HepG2 (cell line): Measurements from ENCODE around the gene AHNAK. TPM values are rescaled to one million over a fixed set of nuclear protein-coding genes. Genes with fewer than 3 reads are reported as not detected.

Experiments used
- CHD2 ChIP-seq: IDR thresholded peaks from 2 replicates; pipeline ENCODE4 v1.6.1; 2011; ENCODE audit warnings: low read depth, low read length, improper control_type of control experiment
- DMAP1 ChIP-seq: IDR thresholded peaks from 2 replicates; pipeline ENCODE4 v1.6.1; 2016
- DR1 ChIP-seq: sonication (generic); formaldehyde crosslinking; IDR thresholded peaks from 2 replicates; pipeline ENCODE4 v1.8.0; 2021; ENCODE audit warnings: mild to moderate bottlenecking, missing genetic modification reagents, inconsistent platforms
- ELF4 ChIP-seq: sonication (generic); formaldehyde crosslinking; IDR thresholded peaks from 2 replicates; pipeline ENCODE4 v1.5.0; 2020; ENCODE audit warnings: missing genetic modification reagents, mild to moderate bottlenecking, moderate library complexity, borderline replicate concordance
- GABPB1 ChIP-seq: IDR thresholded peaks from 2 replicates; pipeline ENCODE4 v1.6.1; 2016; ENCODE audit warnings: mild to moderate bottlenecking, missing genetic modification reagents, moderate library complexity, missing compliant biosample characterization
- HMGXB4 ChIP-seq, 2 experiments: sonication (generic) in 1 of 2; formaldehyde crosslinking in 1 of 2; IDR thresholded peaks; 2 replicates each; pipeline versions ENCODE4 v1.4.0 to v1.6.1; 2018 to 2020; ENCODE audit warnings: missing genetic modification reagents in 2 of 2, borderline replicate concordance in 1 of 2, low read depth in 1 of 2, mild to moderate bottlenecking in 1 of 2, missing biosample characterization in 1 of 2
- KDM6A ChIP-seq: IDR thresholded peaks from 2 replicates; pipeline ENCODE4 v1.6.1; 2016; ENCODE audit warnings: low read depth
- MAX ChIP-seq: IDR thresholded peaks from 2 replicates; pipeline ENCODE4 v1.6.1; 2012; ENCODE audit warnings: inconsistent platforms
- MYNN ChIP-seq: sonication (generic); formaldehyde crosslinking; IDR thresholded peaks from 2 replicates; pipeline ENCODE4 v1.4.0; 2020; ENCODE audit warnings: mild to moderate bottlenecking, low read depth, missing genetic modification reagents
- NFAT5 ChIP-seq: sonication (generic); formaldehyde crosslinking; IDR thresholded peaks from 2 replicates; pipeline ENCODE4 v1.4.0; 2020; ENCODE audit warnings: missing genetic modification reagents
- NPAS2 ChIP-seq: sonication (generic); formaldehyde crosslinking; IDR thresholded peaks from 2 replicates; pipeline ENCODE4 v1.8.0; 2022; ENCODE audit warnings: mild to moderate bottlenecking, missing genetic modification reagents, borderline replicate concordance
- RARG ChIP-seq: sonication (generic); formaldehyde crosslinking; IDR thresholded peaks from 2 replicates; pipeline ENCODE4 v1.4.0; 2020; ENCODE audit warnings: low read depth, mild to moderate bottlenecking, missing genetic modification reagents
- RFXANK ChIP-seq: IDR thresholded peaks from 2 replicates; pipeline ENCODE4 v1.6.1; 2016
- SIN3B ChIP-seq: fragments of 150-350 bp; IDR thresholded peaks from 2 replicates; pipeline ENCODE4 v1.6.1; 2014; ENCODE audit warnings: low read length
- SNAI1 ChIP-seq: sonication (generic); formaldehyde crosslinking; IDR thresholded peaks from 2 replicates; pipeline ENCODE4 v1.5.0; 2020; ENCODE audit warnings: mild to moderate bottlenecking, missing genetic modification reagents, borderline replicate concordance
- TCF7 ChIP-seq: sonication (generic); IDR thresholded peaks from 2 replicates; pipeline ENCODE4 v1.6.1; 2016; ENCODE audit warnings: antibody characterized with exemption, low read depth
- ZNF12 ChIP-seq: sonication (generic); formaldehyde crosslinking; IDR thresholded peaks from 2 replicates; pipeline ENCODE4 v1.5.0; 2020; ENCODE audit warnings: missing genetic modification reagents
- ZNF205 ChIP-seq: IDR thresholded peaks from 2 replicates; pipeline ENCODE4 v1.6.1; 2018; ENCODE audit warnings: missing biosample characterization, missing genetic modification reagents
- ZNF335 ChIP-seq: sonication (generic); formaldehyde crosslinking; IDR thresholded peaks from 2 replicates; pipeline ENCODE4 v1.4.0; 2020; ENCODE audit warnings: missing genetic modification reagents
- ZNF33A ChIP-seq: sonication (generic); formaldehyde crosslinking; IDR thresholded peaks from 2 replicates; pipeline ENCODE4 v1.5.1; 2020; ENCODE audit warnings: missing genetic modification reagents, mild to moderate bottlenecking, moderate library complexity, borderline replicate concordance
- ZNF350 ChIP-seq: sonication (generic); formaldehyde crosslinking; IDR thresholded peaks from 2 replicates; pipeline ENCODE4 v1.4.0; 2020; ENCODE audit warnings: mild to moderate bottlenecking, low read depth, missing genetic modification reagents, borderline replicate concordance
- ZNF530 ChIP-seq: sonication (generic); formaldehyde crosslinking; IDR thresholded peaks from 2 replicates; pipeline ENCODE4 v1.5.0; 2020; ENCODE audit warnings: low read depth, mild to moderate bottlenecking, missing genetic modification reagents
- ZNF660 ChIP-seq: sonication (generic); formaldehyde crosslinking; IDR thresholded peaks from 2 replicates; pipeline ENCODE4 v1.5.1; 2020; ENCODE audit warnings: mild to moderate bottlenecking, low read depth, missing genetic modification reagents, borderline replicate concordance
- ZNF75D ChIP-seq: sonication (generic); formaldehyde crosslinking; IDR thresholded peaks from 2 replicates; pipeline ENCODE4 v1.8.1; 2023; ENCODE audit warnings: missing genetic modification reagents, mild to moderate bottlenecking, borderline replicate concordance
- polyA plus RNA-seq, 8 experiments: library from polyadenylated mRNA; depleted of rRNA in 3 of 8; stranded (reverse) in 7 of 8; unstranded in 1 of 8; fragments of >200 nt; fragmentation: Illumina TruSeq in 4 of 8; extraction: Trizol in 4 of 8; gene quantifications; 2 replicates each; pipeline versions ENCODE4 v1.2.1 to v1.2.3, GENCODE V29; 2011 to 2016; ENCODE audit warnings: low read depth in 4 of 8, missing spikeins in 1 of 8, mixed read lengths in 1 of 8; ENCODE audit not compliant: insufficient read depth in 1 of 8
- total RNA-seq, 5 experiments: library from RNA; depleted of rRNA; stranded (reverse); fragments of >200 nt; fragmentation: Illumina TruSeq; extraction: Trizol; gene quantifications; 2 replicates each; pipeline ENCODE4 v1.2.3, GENCODE V29; 2016; ENCODE audit warnings: low read depth in 1 of 5

The AHNAK gene
- total and polyA plus RNA-seq, 2 of the 13 experiments (the other 11 are each of a cell fraction or from before 2014, with no cell fraction given), result 23.4 to 25.0 TPM

- no peak for TF ChIP-seq SIN3B
- peak; percentile 21 to 35; a peak in 2 of 4 replicates for TF ChIP-seq HMGXB4 (CRISPR knock-in tag; IDR thresholded peaks at IDR 0.05; ENCODE audit: borderline replicate concordance in 1 of 2, low read depth in 1 of 2)
- no peak for TF ChIP-seq RFXANK (CRISPR knock-in tag)
- TF ChIP-seq MAX, result peak; percentile 45
- no peak; the same call in 1 of the 2 replicates for TF ChIP-seq GABPB1
- peak; percentile 51; the same call in 1 of the 2 replicates for TF ChIP-seq ZNF335 (CRISPR knock-in tag)
- TF ChIP-seq ZNF12 (CRISPR knock-in tag), result no peak
- TF ChIP-seq SNAI1 (CRISPR knock-in tag), result no peak
- TF ChIP-seq DMAP1 (CRISPR knock-in tag), result peak; percentile 45; the same call in 1 of the 2 replicates
- 0 out of 2 replicates have a peak, but pooled peaks have one; percentile 20 for TF ChIP-seq NFAT5 (CRISPR knock-in tag)
- no peak for TF ChIP-seq ZNF530 (CRISPR knock-in tag)
- TF ChIP-seq ZNF75D (CRISPR knock-in tag), result no peak
- TF ChIP-seq TCF7, result no peak
- no peak for TF ChIP-seq MYNN (CRISPR knock-in tag)
- no peak for TF ChIP-seq NPAS2 (CRISPR knock-in tag)
- peak; percentile 85 for TF ChIP-seq KDM6A
- TF ChIP-seq DR1 (CRISPR knock-in tag), result no peak
- no peak for TF ChIP-seq ZNF205
- no peak for TF ChIP-seq ZNF660 (CRISPR knock-in tag)
- TF ChIP-seq CHD2, result no peak
- no peak for TF ChIP-seq RARG (CRISPR knock-in tag)
- TF ChIP-seq ZNF33A (CRISPR knock-in tag), result no peak
- no peak for TF ChIP-seq ELF4
- 0 out of 2 replicates have a peak, but pooled peaks have one; percentile 51 for TF ChIP-seq ZNF350 (CRISPR knock-in tag)
These were observed 2.1 kb upstream of the AHNAK start (continued) for GRCh38 chr11:62548545-62549335.
